ENCODE measurements around the gene GCC2. TPM values are rescaled to one million over a fixed set of nuclear protein-coding genes. Genes with fewer than 3 reads are reported as not detected.
"Not testable (repeated sequence)": the region's sequence is repeated elsewhere in the genome, so short reads cannot be mapped to it uniquely, and the experiment has no call there.

The GCC2 gene
- total RNA-seq, 1 donor from 2014 or later, result 7.6 TPM

DNA sequence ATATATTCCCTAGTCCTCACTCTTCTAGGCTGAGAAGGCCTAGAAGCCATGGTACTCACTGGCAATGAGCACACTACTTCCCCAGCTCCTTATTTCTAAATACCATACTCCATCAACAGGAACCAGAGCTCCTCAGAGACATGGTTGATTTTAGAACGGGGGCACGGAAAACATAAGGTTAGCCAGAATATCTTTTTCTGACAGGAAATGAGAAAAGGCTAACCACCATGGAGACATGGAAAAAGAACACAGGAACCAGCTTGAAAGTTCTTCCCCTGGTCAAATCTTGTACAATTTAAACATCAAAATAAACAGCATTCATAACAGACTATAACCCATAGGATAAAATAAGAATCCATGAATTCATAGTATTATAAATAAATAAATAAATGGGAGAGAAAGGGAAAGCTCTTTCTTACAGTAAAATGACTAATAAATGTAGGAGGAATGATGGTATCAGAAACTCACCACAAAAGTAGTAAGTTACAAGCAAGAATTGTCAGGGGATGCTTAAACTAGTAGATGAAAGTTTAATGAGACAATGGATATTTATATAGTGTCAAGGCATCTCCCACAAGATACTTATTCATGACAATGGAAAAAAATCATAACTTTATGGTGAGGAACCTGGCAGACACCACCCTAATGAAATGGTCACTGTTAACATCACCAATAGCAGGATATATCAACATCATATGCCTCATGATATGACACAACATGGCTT, 20.6 kb upstream of the GCC2 start:
- no peaks in the 10 kb centered on the region for H3K27me3 ChIP-seq
- H3K9me3 ChIP-seq, result no peaks in the 10 kb centered on the region
- H3K27ac ChIP-seq, result no peak overlapping the region
- no peaks in the 10 kb centered on the region for H3K4me1 ChIP-seq
- intact Hi-C loops (cut with DNase I), result no loop called here
- no peak overlapping the region for H3K4me3 ChIP-seq
- no peak for DNase-seq (ENCODE audit: low spot score in 2 of 2)
- no peaks in the 10 kb centered on the region for H3K36me3 ChIP-seq
- TF ChIP-seq, protein P1, sequence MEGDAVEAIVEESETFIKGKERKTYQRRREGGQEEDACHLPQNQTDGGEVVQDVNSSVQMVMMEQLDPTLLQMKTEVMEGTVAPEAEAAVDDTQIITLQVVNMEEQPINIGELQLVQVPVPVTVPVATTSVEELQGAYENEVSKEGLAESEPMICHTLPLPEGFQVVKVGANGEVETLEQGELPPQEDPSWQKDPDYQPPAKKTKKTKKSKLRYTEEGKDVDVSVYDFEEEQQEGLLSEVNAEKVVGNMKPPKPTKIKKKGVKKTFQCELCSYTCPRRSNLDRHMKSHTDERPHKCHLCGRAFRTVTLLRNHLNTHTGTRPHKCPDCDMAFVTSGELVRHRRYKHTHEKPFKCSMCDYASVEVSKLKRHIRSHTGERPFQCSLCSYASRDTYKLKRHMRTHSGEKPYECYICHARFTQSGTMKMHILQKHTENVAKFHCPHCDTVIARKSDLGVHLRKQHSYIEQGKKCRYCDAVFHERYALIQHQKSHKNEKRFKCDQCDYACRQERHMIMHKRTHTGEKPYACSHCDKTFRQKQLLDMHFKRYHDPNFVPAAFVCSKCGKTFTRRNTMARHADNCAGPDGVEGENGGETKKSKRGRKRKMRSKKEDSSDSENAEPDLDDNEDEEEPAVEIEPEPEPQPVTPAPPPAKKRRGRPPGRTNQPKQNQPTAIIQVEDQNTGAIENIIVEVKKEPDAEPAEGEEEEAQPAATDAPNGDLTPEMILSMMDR (IDR thresholded peaks at IDR 0.05), result no peak

- DNase-seq (ENCODE audit: low spot score in 2 of 2); H3K9me3 ChIP-seq; H3K27ac ChIP-seq; H3K36me3 ChIP-seq; intact Hi-C loops (cut with DNase I); H3K27me3 ChIP-seq; H3K4me1 ChIP-seq; H3K4me3 ChIP-seq: not testable (repeated sequence)
These were observed 13.4 kb upstream of the GCC2 start for GRCh38 chr2:108435578-108435977.

DNA sequence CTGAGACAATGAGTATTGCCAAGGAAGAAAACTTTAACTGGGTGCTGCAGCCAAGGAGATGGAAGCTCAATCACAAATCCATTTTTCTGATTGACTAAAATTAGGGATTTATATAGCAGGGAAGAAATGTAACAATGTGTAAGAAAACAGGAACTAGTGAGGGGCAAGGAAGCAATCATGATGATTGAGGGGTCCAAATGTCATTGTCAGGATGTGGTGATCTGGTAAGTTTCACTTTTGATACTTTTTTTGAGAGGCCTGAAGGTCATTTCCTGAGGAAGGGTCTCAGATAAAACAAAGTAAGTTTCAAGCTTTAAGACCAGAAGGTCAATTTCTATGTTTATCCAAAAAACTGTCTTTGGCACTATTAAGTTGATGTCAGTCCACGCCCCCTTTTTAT, 12.0 kb upstream of the GCC2 start:
- H3K4me3 ChIP-seq, result no peak overlapping the region
- no peak overlapping the region for H3K27ac ChIP-seq
- H3K4me1 ChIP-seq, result no peaks in the 10 kb centered on the region
- H3K9me3 ChIP-seq, result no peaks in the 10 kb centered on the region
- no peaks in the 10 kb centered on the region for H3K27me3 ChIP-seq
- no peaks in the 10 kb centered on the region for H3K36me3 ChIP-seq
- TF ChIP-seq, protein P1 (IDR thresholded peaks at IDR 0.05), result no peak
- intact Hi-C loops (cut with DNase I), result no loop called here
- DNase-seq (ENCODE audit: low spot score in 2 of 2), result no peak

GRCh38 chr2:108441712-108442111, 7.3 kb upstream of the GCC2 start:
- Histone ChIP-seq H3K4me1 (no peaks in the 10 kb centered on the region), H3K36me3 (no peaks in the 10 kb centered on the region), H3K4me3 (no peak overlapping the region), H3K9me3 (no peaks in the 10 kb centered on the region), H3K27ac (no peak overlapping the region), H3K27me3 (no peaks in the 10 kb centered on the region)
- intact Hi-C loops (cut with DNase I), result no loop called here
- TF ChIP-seq, protein P1 (IDR thresholded peaks at IDR 0.05), result no peak
- no peak for DNase-seq (ENCODE audit: low spot score in 2 of 2)

- DNase-seq (ENCODE audit: low spot score in 2 of 2), result no peak
- TF ChIP-seq, protein P1 (IDR thresholded peaks at IDR 0.05), result no peak
- Histone ChIP-seq H3K9me3 (no peaks in the 10 kb centered on the region), H3K4me3 (no peak overlapping the region), H3K4me1 (peaks cover 0 to 3% of the 10 kb centered on the region in 2 donors), H3K36me3 (no peaks in the 10 kb centered on the region), H3K27ac (no peak overlapping the region), H3K27me3 (no peaks in the 10 kb centered on the region)
- intact Hi-C loops (cut with DNase I), result no loop called here
These were observed 3.8 kb upstream of the GCC2 start for GRCh38 chr2:108444941-108445840.

GRCh38 chr2:108446703-108447102, 2.3 kb upstream of the GCC2 start:
- Histone ChIP-seq H3K27me3 (no peaks in the 10 kb centered on the region), H3K9me3 (no peaks in the 10 kb centered on the region), H3K4me3 (no peak overlapping the region), H3K36me3 (no peaks in the 10 kb centered on the region), H3K4me1 (peaks cover 0 to 3% of the 10 kb centered on the region in 2 donors), H3K27ac (no peak overlapping the region)
- intact Hi-C loops (cut with DNase I), result no loop called here
- no peak for DNase-seq (ENCODE audit: low spot score in 2 of 2)
- TF ChIP-seq, protein P1 (IDR thresholded peaks at IDR 0.05), result no peak
